Upper lobe of right lung (tissue), 1 donor: ENCODE data around the gene BABAM2. TPM values are rescaled to one million over a fixed set of nuclear protein-coding genes. Genes with fewer than 3 reads are reported as not detected.
A peak's percentile ranks its signal among the peaks of the same experiment; 100 is the strongest.

Source experiments
- ATAC-seq: fragments of 200-7000 bp; cut with Tn5 transposase; one replicate; pipeline ENCODE4 v1.9.1; 2020; ENCODE audit warnings: mild to moderate bottlenecking, moderate library complexity
- DNase-seq: peaks from one replicate; pipeline ENCODE4 v3.0.0-alpha.2; 2020
- H3K27ac ChIP-seq: fragments of 200-600 bp; one replicate; pipeline ENCODE4 v1.8.0; 2022
- H3K27me3 ChIP-seq: fragments of 200-600 bp; one replicate; pipeline ENCODE4 v1.8.0; 2022; ENCODE audit warnings: mild to moderate bottlenecking
- H3K36me3 ChIP-seq: fragments of 200-600 bp; one replicate; pipeline ENCODE4 v1.8.0; 2022
- H3K4me1 ChIP-seq: fragments of 200-600 bp; one replicate; pipeline ENCODE4 v1.8.0; 2022
- H3K4me3 ChIP-seq: fragments of 200-600 bp; one replicate; pipeline ENCODE4 v1.8.0; 2022; ENCODE audit warnings: mild to moderate bottlenecking
- H3K9me3 ChIP-seq: fragments of 200-600 bp; one replicate; pipeline ENCODE4 v1.8.0; 2022
- CTCF ChIP-seq: fragments of 200-600 bp; IDR thresholded peaks from one replicate; pipeline ENCODE4 v1.8.0; 2022; ENCODE audit warnings: antibody characterized with exemption
- intact Hi-C: fragments of 100-400 bp; cut with DNase I; formaldehyde crosslinking; loops from one replicate; pipeline ENCODE4 v1.11.0; 2022
- total RNA-seq: library from RNA; stranded (reverse); fragmentation: NEBNext Ultra II Directional; extraction: Animal tissue kit (Norgen Biotek cat#: 25700); gene quantifications from one replicate; pipeline ENCODE4 v1.2.1, GENCODE V29; 2021
- donor health status: DM: no; HTN: yes; CAD: no; lungs with severe emphysema.

Gene BABAM2
- total RNA-seq, 1 donor from 2014 or later = 36.2 TPM

- H3K27ac ChIP-seq = no peak overlapping the region
- DNase-seq (no peak), ATAC-seq (no peak)
- H3K4me3 ChIP-seq = no peak overlapping the region
- intact Hi-C loops = no loop called here
- peaks cover 25% of the 10 kb centered on the region for H3K4me1 ChIP-seq
- no peaks in the 10 kb centered on the region for H3K27me3 ChIP-seq
- H3K9me3 ChIP-seq = no peaks in the 10 kb centered on the region
- no peak for TF ChIP-seq CTCF
- no peaks in the 10 kb centered on the region for H3K36me3 ChIP-seq
These were observed 448.3 kb downstream of the BABAM2 start for GRCh38 chr2:28338831-28339321.

- H3K4me3 ChIP-seq = no peak overlapping the region
- H3K27ac ChIP-seq = no peak overlapping the region
- no peaks in the 10 kb centered on the region for H3K36me3 ChIP-seq
- DNase-seq (peak; percentile 50), ATAC-seq (no peak)
- intact Hi-C loops = no loop called here
- H3K27me3 ChIP-seq = no peaks in the 10 kb centered on the region
- H3K4me1 ChIP-seq = peaks cover 25% of the 10 kb centered on the region
- no peak for TF ChIP-seq CTCF
- no peaks in the 10 kb centered on the region for H3K9me3 ChIP-seq
These were observed 449.1 kb downstream of the BABAM2 start for GRCh38 chr2:28339516-28340175.

- Histone ChIP-seq H3K36me3 (no peaks in the 10 kb centered on the region), H3K4me1 (peaks cover 25% of the 10 kb centered on the region), H3K27ac (no peak overlapping the region), H3K4me3 (no peak overlapping the region), H3K27me3 (no peaks in the 10 kb centered on the region), H3K9me3 (no peaks in the 10 kb centered on the region)
- DNase-seq = peak; percentile 38
- no peak for ATAC-seq
- TF ChIP-seq CTCF = no peak
- intact Hi-C loops = no loop called here
These were observed 450.0 kb downstream of the BABAM2 start for GRCh38 chr2:28340312-28341202.

GRCh38 chr2:28341208-28341891, 450.8 kb downstream of the BABAM2 start:
- no peak for ATAC-seq

More at GRCh38 chr2:28341208-28341891, 450.8 kb downstream of the BABAM2 start:
- H3K27me3 ChIP-seq = no peaks in the 10 kb centered on the region
- H3K27ac ChIP-seq = no peak overlapping the region
- no peak overlapping the region for H3K4me3 ChIP-seq
- H3K9me3 ChIP-seq = no peaks in the 10 kb centered on the region
- intact Hi-C loops = no loop called here
- TF ChIP-seq CTCF = no peak
- no peaks in the 10 kb centered on the region for H3K36me3 ChIP-seq
- DNase-seq = peak; percentile 29
- peaks cover 25% of the 10 kb centered on the region for H3K4me1 ChIP-seq
